ENCODE data around the gene MYG1. TPM values are rescaled to one million over a fixed set of nuclear protein-coding genes. Genes with fewer than 3 reads are reported as not detected.
"Not testable (repeated sequence)": the region's sequence is repeated elsewhere in the genome, so short reads cannot be mapped to it uniquely, and the experiment has no call there.

The MYG1 gene
- total RNA-seq, 1 donor from 2014 or later: 29.5 TPM

DNA sequence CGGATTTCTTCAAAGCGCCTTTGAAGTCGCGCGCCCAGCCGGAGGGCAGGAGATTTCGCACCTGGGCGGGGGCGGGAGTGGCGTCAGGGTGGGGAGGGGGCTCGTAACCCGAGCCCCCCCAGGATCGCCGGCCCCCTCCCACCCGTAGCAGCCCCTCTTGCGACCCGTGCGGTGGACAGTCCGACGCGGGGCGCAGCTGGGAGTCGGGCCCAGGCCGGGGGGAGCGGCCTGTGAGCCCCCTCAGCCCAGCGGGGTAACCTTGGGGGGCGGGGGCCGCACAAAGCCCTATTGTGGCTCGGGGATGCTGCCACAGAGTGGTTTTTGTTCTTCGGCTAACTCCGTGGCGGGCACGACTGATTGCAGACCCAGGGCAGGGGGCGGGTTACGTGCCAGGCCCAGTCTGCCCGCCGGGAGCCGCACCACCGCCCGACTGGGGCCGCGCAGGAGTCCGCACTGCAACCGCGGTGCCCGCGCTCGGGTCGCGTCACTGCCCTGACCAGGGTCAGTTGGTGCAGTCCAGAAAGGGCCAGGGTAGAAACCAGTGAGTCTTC lies 26.1 kb downstream of the MYG1 start:
- peak in 1 of 2 donors; percentile 36 for DNase-seq (ENCODE audit: low read depth in 2 of 2)

DNA sequence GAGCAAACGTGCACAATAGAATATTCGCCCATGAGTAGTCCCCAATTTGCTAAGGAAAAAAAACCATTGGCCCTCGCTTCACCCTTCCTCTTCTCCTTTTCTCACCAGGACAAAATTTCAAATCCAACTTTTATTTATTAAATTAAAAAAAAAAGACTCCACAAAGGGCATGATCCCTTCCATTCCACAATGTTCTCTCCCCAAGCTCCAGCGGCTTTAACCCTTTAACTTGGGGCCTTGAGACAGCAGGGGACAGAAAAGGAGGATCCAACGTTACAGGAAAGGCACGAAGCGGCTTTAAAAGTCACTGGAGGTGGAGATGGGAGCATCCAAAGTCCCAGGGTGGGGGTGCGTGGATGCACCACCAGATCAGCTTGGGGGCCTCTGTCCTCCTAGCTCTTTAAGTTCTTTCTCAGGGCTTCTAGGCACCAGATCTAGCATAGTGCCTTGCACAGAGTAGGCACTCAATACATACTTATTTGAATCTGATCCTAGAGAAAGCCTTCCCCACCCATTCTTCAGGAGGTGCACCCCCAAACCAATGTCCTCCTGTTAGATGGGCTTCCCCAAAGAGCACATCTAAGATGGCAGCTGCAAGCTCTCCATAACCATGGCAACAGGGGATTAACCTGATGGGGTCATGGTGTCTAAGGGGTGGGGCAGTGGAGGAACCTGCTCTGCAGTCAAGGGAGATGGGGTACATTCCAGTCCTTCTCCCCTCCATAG lies 27.1 kb downstream of the MYG1 start:
- DNase-seq (ENCODE audit: low read depth in 2 of 2): no peak

DNA sequence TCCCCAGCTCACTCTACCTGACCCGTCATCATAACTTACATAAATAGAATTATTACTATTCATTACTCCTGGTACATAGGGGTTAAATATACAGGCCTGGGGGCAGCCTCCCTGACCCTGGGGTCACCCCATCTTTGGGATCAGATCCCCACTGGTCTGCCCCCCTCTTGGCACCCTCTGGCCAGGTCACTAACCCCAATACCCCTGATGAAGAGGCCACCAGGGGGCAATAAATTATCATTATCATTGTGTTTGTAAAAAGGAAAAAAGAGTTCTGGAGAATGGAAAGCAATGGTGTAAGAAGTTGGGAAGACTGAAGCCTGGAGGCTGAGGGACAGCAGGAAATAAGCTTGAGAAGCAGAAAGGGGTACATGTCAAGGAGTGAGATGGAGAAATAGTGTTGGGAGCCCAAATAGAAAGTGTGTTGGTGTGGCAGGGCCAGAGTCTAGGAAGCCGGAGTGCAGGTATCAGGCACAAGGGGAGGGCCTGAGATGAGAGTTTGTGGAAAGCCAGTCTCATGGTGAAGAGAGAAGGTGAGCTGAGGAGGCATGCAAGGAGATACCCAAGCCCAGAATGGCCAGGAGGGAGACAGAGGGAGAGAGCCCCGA lies 28.0 kb downstream of the MYG1 start:
- DNase-seq (ENCODE audit: low read depth in 2 of 2): peak in 1 of 2 donors; percentile 22

DNA sequence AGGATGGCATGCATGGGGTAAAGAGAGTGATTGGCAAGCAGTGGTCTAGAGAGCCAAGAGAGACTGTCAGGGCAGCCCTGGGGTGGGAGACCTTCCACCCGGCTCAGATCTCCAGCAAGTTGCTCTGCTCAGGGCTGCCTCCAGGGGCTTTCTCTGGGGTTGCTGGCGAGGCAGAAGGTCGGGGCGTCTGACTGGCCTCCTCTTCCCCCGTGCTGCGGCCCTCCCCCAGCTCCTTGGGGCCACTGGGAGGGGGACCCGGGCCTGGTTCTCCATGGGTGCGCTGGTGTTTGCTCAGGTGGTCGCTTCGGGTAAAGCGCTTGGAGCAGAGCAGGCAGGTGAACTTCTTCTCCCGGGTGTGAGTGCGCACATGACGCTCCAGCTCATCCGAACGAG lies 28.5 kb downstream of the MYG1 start:
- DNase-seq (ENCODE audit: low read depth in 2 of 2): no peak

DNA sequence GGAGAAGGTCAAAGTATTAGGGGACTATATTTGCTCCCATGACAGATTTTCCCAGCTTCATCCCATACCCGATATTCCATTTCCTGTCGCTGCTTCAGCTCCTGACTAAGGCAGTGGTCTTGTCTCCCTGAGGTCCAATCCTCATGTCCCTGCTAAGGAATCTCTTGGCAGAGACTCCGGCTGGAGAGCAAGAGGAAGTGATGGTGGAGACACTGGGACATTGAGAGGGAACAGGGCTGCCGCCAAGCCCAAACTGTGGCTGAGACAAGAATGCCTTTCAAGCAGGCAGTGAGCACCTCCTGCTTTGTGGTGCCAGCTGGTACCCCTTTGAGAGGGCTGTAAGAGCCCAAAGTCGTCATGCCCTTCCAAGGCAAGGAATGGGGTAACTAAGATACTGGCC lies 31.2 kb downstream of the MYG1 start:
- no peak for DNase-seq (ENCODE audit: low read depth in 2 of 2)

DNA sequence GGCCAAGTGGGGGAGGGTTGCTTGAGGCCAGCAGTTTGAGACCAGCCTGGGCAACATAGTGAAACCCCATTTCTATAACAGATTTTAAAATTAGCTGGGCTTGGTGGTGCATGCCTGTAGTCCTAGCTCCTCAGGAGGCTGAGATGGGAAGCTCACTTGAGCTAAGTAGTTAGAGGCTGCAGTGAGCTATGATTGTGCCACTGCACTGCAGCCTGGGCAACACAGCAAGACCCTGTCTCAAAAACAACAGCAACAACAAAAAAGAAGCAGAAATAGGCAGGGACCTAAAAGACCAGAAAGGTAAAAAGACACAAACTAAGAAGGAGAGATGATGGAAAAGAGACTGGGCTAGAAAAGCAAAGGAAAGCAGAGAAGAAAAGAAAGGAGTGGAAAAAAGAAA lies 32.8 kb downstream of the MYG1 start:
- DNase-seq (ENCODE audit: low read depth in 2 of 2): not testable (repeated sequence)

DNA sequence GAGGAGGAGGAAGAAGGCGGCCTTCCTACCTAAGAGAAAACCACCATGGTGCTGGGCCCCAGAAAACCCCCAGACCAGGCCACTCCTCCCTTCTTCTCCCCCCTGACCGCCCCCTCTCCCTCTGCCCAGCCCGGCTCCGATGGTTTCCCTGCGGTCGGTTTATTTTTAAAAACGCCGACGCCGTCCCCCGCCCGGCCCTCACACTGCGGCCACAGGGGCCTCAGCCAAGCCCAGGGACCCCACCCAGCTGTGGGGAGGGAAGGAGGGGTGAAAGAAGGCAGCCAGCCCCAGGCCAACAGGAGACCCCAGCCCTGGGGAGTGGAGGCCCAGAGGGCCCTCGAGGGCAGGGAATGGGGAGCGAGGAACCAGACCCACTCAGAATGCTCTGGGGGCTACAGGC lies 33.2 kb downstream of the MYG1 start:
- no peak for DNase-seq (ENCODE audit: low read depth in 2 of 2)

DNA sequence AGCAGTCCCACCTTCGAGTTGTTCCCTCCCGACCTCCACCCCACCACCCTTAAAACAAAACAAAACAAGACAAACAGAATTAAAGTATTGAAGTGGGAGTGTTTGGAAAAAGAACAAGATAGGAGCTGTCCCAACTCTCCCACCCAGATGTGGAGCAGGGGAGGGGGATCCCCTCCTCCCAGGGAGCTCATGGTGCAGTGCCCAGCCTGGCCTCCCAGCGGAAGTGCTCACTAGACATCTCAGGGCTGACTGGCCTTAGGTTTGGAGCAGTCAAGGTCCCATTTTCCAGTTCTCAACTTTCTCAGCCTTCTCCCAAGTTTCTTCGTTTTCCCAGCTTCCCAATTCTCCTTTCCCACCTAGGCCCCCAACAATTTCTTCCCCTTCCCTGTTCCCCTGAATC lies 33.8 kb downstream of the MYG1 start:
- no peak for DNase-seq (ENCODE audit: low read depth in 2 of 2)

DNA sequence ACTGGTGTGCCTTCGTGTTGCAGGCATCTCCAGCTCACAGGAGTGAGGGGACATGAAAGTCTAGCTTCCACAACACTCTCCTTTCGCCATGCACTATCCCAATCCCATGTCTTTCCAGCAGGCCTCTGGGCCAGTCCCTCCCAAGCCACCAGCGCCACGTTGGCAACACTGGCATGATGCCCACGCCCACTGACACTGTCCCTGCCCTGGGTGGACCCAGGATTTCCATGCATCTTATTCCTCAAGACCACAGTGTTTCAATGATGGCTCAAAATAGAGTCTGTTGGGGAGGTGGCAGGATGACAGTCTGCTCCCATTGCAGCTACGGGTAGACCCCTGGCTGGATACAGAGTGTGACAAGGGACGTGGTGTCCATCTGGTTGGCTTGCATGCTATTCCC lies 34.4 kb downstream of the MYG1 start:
- no peak for DNase-seq (ENCODE audit: low read depth in 2 of 2)

DNA sequence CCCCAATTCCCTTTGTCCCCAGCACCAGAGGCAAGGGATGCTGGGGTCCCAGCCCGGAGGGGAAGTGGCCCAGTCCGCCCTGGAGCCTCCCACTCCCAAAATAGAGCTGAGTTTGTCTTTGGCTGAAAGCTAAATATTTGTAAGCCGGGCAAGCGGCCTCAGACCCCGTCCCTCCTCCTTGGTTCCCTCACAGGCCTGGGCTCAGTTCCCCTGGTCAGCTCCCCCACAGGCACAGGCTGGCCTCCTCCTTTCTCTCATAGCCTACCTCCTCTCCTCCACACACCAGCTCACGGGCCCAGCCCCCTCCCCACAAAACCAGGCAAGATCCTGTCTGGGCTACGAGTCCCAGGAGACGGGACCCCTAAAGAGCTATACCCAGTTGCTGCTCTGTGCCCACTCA lies 35.3 kb downstream of the MYG1 start:
- no peak for DNase-seq (ENCODE audit: low read depth in 2 of 2)

DNA sequence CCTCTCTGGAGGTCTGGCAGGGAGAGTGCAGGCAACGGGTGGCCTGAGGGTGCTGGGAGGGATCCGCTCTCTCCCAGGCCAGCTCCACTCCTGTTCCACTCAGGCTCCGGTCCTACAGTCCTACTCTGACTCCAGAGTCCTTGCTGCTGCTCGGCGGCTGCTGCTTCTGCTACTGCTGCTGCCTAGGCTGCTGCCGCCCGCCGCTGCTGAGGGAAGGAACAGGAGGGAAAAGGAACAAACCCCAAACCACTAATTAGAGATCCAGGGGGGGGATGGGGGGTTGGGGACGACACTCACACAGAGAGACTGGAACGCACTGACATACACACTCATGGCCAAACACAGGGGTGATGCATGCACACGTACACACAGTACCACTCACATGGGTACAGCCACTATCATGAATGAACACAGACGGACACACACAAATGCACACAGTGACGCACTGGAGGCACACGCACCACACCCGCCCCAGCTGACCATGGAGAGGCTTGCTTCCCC lies 36.7 kb downstream of the MYG1 start, which contains the start of gene SP7:
Gene SP7, minus strand, starts transcription at position 174 of the 501 bp plus-strand sequence. CDS start 708 bp downstream, outside the sequence.
- DNase-seq (ENCODE audit: low read depth in 2 of 2): no peak

DNA sequence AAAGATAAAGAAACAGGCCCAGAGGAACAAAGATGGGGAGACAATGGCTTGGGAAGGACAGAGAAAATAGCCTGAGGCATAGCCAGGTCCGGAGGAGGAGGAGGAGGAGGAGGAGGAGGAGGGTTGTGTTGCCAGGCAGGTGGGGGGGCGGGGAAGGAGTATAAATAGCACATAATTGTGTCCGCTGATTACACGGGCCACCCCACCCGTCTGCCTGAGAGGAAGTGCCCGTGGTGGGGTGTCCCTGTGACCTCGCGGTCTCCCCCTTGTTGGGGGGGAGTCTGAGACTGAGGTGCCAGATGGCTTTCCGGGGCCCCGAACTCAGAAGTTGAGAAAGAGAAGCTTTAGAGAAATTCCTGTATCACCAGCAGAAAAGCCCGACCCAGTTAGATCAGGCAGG lies 38.5 kb downstream of the MYG1 start:
- no peak for DNase-seq (ENCODE audit: low read depth in 2 of 2)

DNA sequence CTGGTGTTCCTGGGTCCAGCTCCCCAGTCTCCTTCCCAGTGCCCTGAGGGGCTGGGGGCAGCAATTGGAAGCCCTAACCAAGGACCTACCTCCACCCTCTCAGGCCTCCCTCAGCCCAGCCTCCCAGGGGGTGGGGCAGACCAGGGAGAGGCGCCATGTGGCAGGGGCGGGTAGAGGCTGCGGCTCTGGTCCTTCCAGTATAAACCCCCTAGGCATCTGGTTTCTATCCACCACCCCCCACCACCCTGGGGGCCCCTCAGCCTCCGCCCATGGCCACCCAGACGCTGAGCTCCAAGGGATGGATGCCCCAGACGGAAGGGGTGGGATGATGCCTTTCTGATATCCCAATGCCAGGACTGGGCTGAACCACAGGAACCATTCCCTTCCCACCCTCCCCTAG lies 39.4 kb downstream of the MYG1 start:
- DNase-seq (ENCODE audit: low read depth in 2 of 2): no peak

DNA sequence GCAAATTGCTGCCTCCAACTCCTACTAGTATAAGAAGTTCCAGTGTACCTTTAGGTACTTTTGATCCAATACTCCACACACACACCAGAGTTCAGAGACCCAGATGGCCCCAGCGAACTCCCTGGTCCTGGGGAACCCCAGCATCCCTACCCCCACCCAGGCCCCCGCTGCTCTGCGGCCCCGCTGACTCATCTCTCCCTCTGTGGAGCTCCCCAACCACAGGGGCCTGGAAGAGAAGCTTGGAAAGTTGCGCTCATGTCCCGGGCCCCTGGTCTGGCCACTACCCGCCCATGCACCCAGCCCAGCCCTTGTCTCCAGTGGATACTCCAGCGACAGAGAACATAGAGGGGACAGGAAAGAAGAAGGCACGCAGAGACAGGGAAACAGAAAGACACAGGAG lies 40.9 kb downstream of the MYG1 start:
- DNase-seq (ENCODE audit: low read depth in 2 of 2): no peak

DNA sequence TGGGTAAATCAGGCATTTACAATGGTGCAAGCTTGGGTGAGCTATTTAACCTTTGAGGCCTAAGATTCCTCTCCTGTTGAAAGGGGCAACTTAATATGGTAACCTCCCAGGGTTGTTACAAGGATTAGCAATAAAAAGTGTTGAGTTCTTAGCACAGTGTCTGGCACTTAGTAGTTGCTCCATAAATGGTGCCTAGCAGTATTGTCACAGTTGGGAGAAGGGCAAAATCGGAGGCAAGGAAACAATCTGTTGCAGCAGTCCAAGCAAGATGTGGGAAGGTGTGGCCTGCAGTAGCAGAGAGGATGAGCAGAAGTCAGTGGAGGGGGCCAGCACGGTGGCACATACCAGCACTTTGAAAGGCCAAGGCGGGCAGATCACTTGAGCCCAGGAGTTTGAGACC lies 44.0 kb downstream of the MYG1 start:
- DNase-seq (ENCODE audit: low read depth in 2 of 2): no peak

DNA sequence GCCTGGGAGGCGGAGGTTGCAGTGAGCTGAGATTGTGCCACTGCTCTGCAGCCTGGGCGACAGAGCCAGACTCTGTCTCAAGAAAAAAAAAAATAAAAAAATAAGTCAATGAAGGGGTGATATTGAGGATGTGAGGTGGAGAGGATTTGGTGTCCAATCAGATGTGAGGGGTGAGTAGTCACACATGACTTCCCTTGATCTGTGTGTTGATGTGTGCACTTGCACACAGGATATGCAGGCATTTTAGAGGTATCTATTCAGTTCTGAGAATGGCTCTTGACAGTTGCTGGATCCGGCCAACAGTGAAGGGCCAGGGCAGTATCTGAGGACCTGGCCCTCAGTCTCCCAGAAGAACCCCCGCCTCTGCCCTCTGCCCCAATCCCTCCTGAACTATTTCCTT lies 44.5 kb downstream of the MYG1 start:
- no peak for DNase-seq (ENCODE audit: low read depth in 2 of 2)

DNA sequence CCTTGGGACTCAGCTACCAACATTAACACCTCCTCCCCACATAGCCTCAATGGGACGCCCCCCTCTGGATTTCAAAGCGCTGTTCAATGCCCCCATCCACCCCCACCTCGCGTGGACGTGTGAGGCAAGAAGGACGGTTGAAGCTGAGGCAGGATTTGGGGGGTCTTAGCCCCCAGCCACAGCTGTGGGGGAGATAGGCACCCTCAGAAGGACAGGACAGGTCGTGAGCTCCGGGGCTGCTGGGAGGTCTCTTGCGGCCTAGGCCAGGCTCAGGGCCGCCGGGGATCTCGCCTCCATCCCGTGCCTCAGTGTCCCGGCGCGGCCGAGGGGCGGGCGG lies 45.0 kb downstream of the MYG1 start:
- DNase-seq (ENCODE audit: low read depth in 2 of 2): no peak

DNA sequence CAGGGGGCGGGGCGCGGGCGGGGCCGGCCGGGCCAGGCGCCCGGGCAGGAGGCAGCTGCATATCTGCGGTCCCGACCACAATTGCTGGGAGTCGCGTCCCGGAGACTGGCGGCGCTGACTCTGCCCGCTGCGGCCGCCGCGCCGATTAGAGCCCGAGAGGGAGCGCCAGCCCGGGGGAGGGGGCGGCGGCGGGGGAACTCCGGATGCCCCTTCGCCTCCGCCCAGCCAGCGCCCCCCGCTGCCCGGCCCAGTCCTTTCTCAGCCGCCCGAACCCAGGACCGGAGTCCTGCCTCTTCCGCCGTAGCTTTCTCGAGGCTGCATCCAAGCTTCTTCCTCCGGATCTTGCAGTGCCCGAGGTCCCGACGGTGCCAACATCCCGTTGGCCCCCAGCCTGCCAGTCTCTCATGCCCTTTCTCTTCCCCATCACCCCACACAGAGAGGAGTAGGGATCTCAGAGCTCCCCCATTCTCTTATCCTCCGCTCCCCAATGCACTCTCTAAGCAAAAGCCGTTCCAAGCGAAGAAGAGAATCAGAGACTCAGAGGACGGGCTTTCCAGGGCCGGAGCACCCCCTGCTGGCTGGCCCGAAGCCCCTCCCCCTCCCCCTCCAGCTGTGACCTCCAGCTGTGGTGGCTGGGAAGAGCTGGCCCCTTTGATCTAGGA lies 45.5 kb downstream of the MYG1 start:
- DNase-seq (ENCODE audit: low read depth in 2 of 2): peak; percentile 51 to 76

DNA sequence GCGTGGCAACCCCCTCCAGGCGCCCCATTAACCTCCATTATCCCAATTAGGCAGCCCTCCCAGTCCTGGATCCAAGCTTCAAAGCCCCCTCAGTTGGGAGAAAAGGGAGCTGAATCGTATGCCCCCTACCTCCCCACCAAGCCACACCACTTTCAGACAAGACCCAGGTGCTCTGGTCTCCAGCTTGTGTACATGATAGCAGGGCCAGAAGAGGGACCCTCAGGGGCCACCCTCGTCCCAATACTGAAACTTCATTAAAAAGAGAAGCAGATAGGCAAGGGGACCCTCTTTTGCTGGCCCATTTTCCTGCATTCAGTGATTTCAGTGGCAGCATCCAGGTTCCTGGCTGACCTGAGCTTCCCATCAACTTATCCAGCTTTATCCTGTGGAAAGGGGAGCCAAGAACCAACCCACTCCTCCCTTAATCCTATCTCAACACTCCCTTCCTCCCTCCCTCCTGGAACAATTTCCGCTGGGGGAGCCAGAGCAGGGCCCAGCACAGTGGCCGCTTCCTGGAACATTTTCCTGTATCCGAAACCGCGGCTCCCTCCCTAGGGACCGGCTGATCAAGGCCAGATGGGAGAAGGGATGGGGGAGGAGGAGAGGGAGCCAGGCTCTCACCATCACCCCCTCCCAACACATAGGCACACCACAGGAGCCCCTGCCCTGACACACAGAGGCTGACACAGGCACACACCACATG lies 46.1 kb downstream of the MYG1 start:
- peak; percentile 47 to 83 for DNase-seq (ENCODE audit: low read depth in 2 of 2)

DNA sequence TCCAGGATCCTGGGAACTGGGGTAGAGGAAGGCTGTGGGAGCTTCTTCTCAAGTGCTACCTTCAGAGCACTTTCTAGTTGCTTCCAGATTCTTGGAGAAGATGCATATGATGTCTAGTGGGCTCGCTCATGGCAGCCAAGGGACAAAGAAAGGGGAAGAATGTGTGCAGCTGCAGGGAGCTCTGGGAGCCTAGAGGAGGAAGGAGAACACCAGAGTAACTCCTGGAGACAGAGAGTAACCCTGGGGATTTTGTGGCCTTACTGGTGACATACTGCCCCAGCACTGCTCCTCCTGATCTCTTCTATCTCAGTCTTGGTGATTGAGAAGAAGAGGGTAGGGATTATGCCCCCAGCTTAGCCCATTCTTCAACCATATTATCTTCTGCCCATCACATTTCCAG lies 47.0 kb downstream of the MYG1 start:
- DNase-seq (ENCODE audit: low read depth in 2 of 2): no peak

DNA sequence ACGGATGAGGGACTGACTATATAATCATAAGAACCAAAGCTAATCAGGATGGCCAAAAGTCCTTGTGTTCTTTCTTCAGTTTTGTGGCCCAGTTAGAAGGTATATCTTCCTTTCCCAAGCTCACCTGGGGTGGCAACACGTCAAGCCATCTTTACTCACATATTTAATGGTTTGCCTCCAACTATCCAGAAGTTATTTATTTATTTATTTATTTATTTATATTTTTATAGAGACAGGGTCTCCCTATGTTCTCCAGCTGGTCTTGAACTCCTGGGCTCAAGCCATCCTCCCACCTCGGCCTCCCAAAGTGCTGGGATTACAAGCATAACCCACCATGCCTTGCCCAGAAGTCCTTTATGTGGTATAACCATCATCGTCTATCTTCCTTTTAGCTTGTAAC lies 48.4 kb downstream of the MYG1 start:
- DNase-seq (ENCODE audit: low read depth in 2 of 2): no peak

Measured in dermis microvascular lymphatic vessel endothelial cell (primary cell).